Measurements from ENCODE around the gene MGMT. TPM values are rescaled to one million over a fixed set of nuclear protein-coding genes. Genes with fewer than 3 reads are reported as not detected.

MGMT gene
- total RNA-seq, 2 donors from 2014 or later: 28.6 to 33.7 TPM

DNA sequence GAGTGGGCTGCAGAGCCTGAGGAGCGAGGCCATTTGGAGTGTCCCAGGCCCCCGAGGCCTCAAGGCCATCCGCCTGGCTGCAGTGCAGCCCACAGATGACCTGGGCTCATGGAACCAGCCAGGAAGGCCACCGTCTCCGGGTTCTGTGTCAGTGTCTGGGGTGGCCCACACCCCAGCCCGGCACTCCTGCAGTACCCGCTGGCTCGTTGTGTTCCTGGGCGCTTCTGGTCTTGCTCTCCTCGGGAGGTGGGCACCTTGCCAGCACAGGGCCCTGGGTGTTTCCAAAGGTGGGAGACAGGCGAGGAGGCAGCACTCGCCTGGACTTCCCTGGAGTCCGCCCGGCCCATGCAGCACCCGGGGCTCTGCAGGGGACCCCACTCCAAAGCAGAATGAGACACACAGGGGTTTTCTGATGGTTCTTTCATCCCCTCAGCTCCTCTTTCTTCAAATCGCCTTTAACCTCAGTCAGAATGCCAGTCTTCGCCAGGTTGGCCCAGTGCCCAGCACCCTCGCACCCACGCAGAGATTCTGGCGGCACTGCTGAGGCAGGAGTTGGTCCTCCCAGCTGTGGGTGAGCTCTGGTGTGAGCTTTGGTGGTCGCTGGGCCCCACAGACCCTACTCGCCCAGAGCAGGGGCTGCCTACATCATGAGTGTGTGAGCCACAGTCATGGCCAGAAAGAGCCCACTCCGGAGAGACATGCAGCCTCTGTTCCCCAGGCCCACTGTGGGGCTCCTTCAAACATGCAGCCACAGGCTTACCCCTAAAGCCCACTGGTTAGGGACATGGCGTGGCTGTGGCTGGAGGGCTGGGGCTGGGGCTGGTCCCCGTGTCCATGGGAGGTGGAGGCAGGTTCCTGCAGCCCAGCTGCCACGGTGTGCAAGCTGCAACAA is 341.3 kb downstream of the MGMT start:
- TF ChIP-seq, protein P1, sequence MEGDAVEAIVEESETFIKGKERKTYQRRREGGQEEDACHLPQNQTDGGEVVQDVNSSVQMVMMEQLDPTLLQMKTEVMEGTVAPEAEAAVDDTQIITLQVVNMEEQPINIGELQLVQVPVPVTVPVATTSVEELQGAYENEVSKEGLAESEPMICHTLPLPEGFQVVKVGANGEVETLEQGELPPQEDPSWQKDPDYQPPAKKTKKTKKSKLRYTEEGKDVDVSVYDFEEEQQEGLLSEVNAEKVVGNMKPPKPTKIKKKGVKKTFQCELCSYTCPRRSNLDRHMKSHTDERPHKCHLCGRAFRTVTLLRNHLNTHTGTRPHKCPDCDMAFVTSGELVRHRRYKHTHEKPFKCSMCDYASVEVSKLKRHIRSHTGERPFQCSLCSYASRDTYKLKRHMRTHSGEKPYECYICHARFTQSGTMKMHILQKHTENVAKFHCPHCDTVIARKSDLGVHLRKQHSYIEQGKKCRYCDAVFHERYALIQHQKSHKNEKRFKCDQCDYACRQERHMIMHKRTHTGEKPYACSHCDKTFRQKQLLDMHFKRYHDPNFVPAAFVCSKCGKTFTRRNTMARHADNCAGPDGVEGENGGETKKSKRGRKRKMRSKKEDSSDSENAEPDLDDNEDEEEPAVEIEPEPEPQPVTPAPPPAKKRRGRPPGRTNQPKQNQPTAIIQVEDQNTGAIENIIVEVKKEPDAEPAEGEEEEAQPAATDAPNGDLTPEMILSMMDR (conservative IDR thresholded peaks at IDR 0.05): no peak
- Mint-ChIP-seq H3K27me3 (ENCODE audit: insufficient read depth) (peaks cover 9% of the 10 kb centered on the region), H3K9me3 (peaks cover 19% of the 10 kb centered on the region), H3K4me3 (no peak overlapping the region), H3K4me1 (peaks cover 5% of the 10 kb centered on the region), H3K27ac (no peak overlapping the region), H3K36me3 (ENCODE audit: low read depth) (peaks cover under 1% of the 10 kb centered on the region)
- H3K27ac ChIP-seq (ENCODE audit: low read depth, low read length): no peak overlapping the region
- no peak overlapping the region for H3K4me3 ChIP-seq (ENCODE audit: low read length)
- H3K27me3 ChIP-seq (ENCODE audit: control insufficient read depth, insufficient read depth, low read length, poor library complexity, severe bottlenecking): no peaks in the 10 kb centered on the region
- H3K36me3 ChIP-seq (ENCODE audit: control insufficient read depth, insufficient read depth, low read length): no peaks in the 10 kb centered on the region
- no peak overlapping the region for H3K9ac ChIP-seq (ENCODE audit: extremely low read depth, low read length, poor library complexity, severe bottlenecking)
- no peaks in the 10 kb centered on the region for H3K4me1 ChIP-seq (ENCODE audit: control insufficient read depth, insufficient read depth, low read length)
- WGBS, 2 experiments (ENCODE audit: insufficient coverage in 1 of 2, insufficient read length in 1 of 2): 87 to 88% methylated on average over 9 to 26 of the region's 26 CpGs
- peaks cover 5% of the 10 kb centered on the region for H3K9me3 ChIP-seq (ENCODE audit: control insufficient read depth, low read length)
- DNase-seq: no peak

DNA sequence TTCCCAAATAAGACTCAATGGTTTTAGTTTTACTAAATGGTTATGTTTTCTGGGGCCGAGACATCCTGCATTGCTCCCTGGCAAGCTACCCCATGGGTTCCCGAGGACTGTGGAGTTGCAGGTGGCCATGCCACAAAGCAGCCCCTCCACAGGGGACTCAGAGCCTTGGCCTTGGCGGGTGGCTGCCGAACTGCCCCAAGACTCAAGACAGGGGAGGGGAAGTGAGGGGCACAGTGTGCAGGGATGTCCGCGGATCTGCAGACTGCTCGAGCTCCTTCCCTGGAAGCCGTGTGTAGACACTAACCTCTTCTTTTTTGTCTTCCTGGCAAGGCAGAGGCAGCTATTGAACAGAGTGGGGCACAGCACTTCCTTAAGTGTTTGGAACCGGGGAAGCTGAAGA is 342.4 kb downstream of the MGMT start:
- peaks cover 7% of the 10 kb centered on the region for H3K4me1 Mint-ChIP-seq

DNA sequence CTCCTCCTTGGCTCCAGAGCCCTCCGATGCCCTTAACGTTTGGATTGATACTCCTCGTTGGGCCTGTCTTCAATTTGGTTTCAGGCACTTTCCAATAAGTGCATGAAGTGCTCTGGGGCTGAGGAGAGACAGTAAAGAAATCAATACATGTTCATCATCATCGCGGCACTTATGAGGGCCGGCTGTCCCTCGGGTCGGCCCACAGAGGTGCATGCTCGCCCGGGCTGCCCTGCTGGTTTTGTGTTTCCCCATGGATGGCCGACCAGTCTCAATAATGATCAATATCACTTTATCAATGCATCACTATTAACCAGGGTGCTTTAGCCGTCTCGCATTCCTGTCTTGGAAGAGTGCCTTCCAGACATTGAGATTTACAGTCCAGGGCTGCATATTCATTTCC is 342.8 kb downstream of the MGMT start:
- H3K27ac Mint-ChIP-seq: no peak overlapping the region
- H3K36me3 Mint-ChIP-seq (ENCODE audit: low read depth): peaks cover 3% of the 10 kb centered on the region
- Histone ChIP-seq H3K4me3 (ENCODE audit: low read length) (no peak overlapping the region), H3K9ac (ENCODE audit: extremely low read depth, low read length, poor library complexity, severe bottlenecking) (no peak overlapping the region), H3K36me3 (ENCODE audit: control insufficient read depth, insufficient read depth, low read length) (no peaks in the 10 kb centered on the region), H3K27ac (ENCODE audit: low read depth, low read length) (no peak overlapping the region), H3K27me3 (ENCODE audit: control insufficient read depth, insufficient read depth, low read length, poor library complexity, severe bottlenecking) (no peaks in the 10 kb centered on the region), H3K9me3 (ENCODE audit: control insufficient read depth, low read length) (peaks cover 5% of the 10 kb centered on the region), H3K4me1 (ENCODE audit: control insufficient read depth, insufficient read depth, low read length) (no peaks in the 10 kb centered on the region)
- 94 to 98% methylated on average over 11 to 13 of the region's 13 CpGs for WGBS, 2 experiments (ENCODE audit: insufficient coverage in 1 of 2, insufficient read length in 1 of 2)
- no peak for DNase-seq
- TF ChIP-seq, protein P1 (conservative IDR thresholded peaks at IDR 0.05): no peak
- H3K27me3 Mint-ChIP-seq (ENCODE audit: insufficient read depth): peaks cover 9% of the 10 kb centered on the region
- H3K4me1 Mint-ChIP-seq: peaks cover 11% of the 10 kb centered on the region
- H3K9me3 Mint-ChIP-seq: peaks cover 10% of the 10 kb centered on the region
- no peak overlapping the region for H3K4me3 Mint-ChIP-seq

More for the DNA sequence above, 342.4 kb downstream of the MGMT start:
- Histone ChIP-seq H3K4me3 (ENCODE audit: low read length) (no peak overlapping the region), H3K27me3 (ENCODE audit: control insufficient read depth, insufficient read depth, low read length, poor library complexity, severe bottlenecking) (no peaks in the 10 kb centered on the region), H3K27ac (ENCODE audit: low read depth, low read length) (no peak overlapping the region), H3K36me3 (ENCODE audit: control insufficient read depth, insufficient read depth, low read length) (no peaks in the 10 kb centered on the region), H3K9ac (ENCODE audit: extremely low read depth, low read length, poor library complexity, severe bottlenecking) (no peak overlapping the region), H3K4me1 (ENCODE audit: control insufficient read depth, insufficient read depth, low read length) (no peaks in the 10 kb centered on the region), H3K9me3 (ENCODE audit: control insufficient read depth, low read length) (peaks cover 5% of the 10 kb centered on the region)
- TF ChIP-seq, protein P1 (conservative IDR thresholded peaks at IDR 0.05): no peak
- Mint-ChIP-seq H3K27me3 (ENCODE audit: insufficient read depth) (peaks cover 9% of the 10 kb centered on the region), H3K36me3 (ENCODE audit: low read depth) (peaks cover 3% of the 10 kb centered on the region), H3K4me3 (no peak overlapping the region), H3K9me3 (peaks cover 11% of the 10 kb centered on the region), H3K27ac (no peak overlapping the region)
- no peak for DNase-seq
- WGBS, 2 experiments (ENCODE audit: insufficient coverage in 1 of 2, insufficient read length in 1 of 2): 90 to 100% methylated on average over 1 to 9 of the region's 9 CpGs

Data from endodermal cell (in vitro differentiated cells).